H1 (cell line): ENCODE results near the gene XRCC6. TPM values are rescaled to one million over a fixed set of nuclear protein-coding genes. Genes with fewer than 3 reads are reported as not detected.

Experiments
- CTCF ChIA-PET: fragments of 300-600 bp; sonication (Branson Sonifier 250); formaldehyde crosslinking; loops from one replicate; lab custom pipeline; 2021; ENCODE audit not compliant: partially characterized antibody; lab: Charles Lee
- POLR2A ChIA-PET: fragments of 300-600 bp; sonication (Branson Sonifier 250); formaldehyde crosslinking; loops from one replicate; lab custom pipeline; 2021; ENCODE audit warnings: inconsistent platforms; ENCODE audit not compliant: partially characterized antibody; lab: Charles Lee
- DNase-seq, 2 experiments: peaks; one replicate each; pipeline versions ENCODE4 v3.0.0 to v3.0.0-alpha.2; 2010 to 2022; ENCODE audit warnings: low spot score in 2 of 2, low read depth in 1 of 2, mixed read lengths in 1 of 2
- FAIRE-seq: peaks from 2 replicates; lab custom pipeline; 2011; peaks lifted over from hg19 to GRCh38; lab: Jason Lieb, UNC
- H2AFZ ChIP-seq: 2 replicates; pipeline ENCODE4 v1.8.1; 2012; ENCODE audit warnings: low read length, inconsistent platforms
- H2AK5ac ChIP-seq: 2 replicates; pipeline ENCODE4 v1.6.1; 2013; ENCODE audit warnings: low read depth, low read length
- H2BK120ac ChIP-seq: replicated peaks from 2 replicates; pipeline ENCODE3; 2013; ENCODE audit warnings: low read depth, low read length, inconsistent platforms
- H2BK12ac ChIP-seq: 2 replicates; pipeline ENCODE4 v1.6.1; 2013; ENCODE audit warnings: low read depth, low read length
- H2BK15ac ChIP-seq: 2 replicates; pipeline ENCODE4 v1.6.1; 2013; ENCODE audit warnings: low read length
- H2BK20ac ChIP-seq: 2 replicates; pipeline ENCODE4 v1.6.1; 2013; ENCODE audit warnings: low read length
- H2BK5ac ChIP-seq: 2 replicates; pipeline ENCODE4 v1.6.1; 2013; ENCODE audit warnings: low read depth, low read length
- H3K14ac ChIP-seq: 2 replicates; pipeline ENCODE4 v1.6.1; 2013; ENCODE audit warnings: inconsistent platforms; ENCODE audit not compliant: insufficient read length
- H3K18ac ChIP-seq: 2 replicates; pipeline ENCODE4 v1.6.1; 2013; ENCODE audit warnings: low read length; ENCODE audit errors: extremely low read depth
- H3K23ac ChIP-seq: 2 replicates; pipeline ENCODE4 v1.6.1; 2013; ENCODE audit warnings: inconsistent platforms; ENCODE audit not compliant: insufficient read length
- H3K23me2 ChIP-seq: 2 replicates; pipeline ENCODE4 v1.6.1; 2013; ENCODE audit warnings: low read depth, low read length
- H3K27ac ChIP-seq: 2 replicates; pipeline ENCODE4 v1.6.1; 2011; ENCODE audit warnings: low read depth, low read length, inconsistent platforms
- H3K27me3 ChIP-seq, 4 experiments: replicated peaks in 1 of 4; 1 replicate in 1 of 4; 2 replicates in 3 of 4; pipeline versions ENCODE4 v1.6.1 to v1.8.1; 2011 to 2013; ENCODE audit warnings: low read length in 3 of 4, mild to moderate bottlenecking in 3 of 4, inconsistent platforms in 2 of 4, mixed read lengths in 2 of 4, moderate library complexity in 1 of 4; ENCODE audit not compliant: control insufficient read depth in 3 of 4, insufficient read depth in 3 of 4; ENCODE audit errors: extremely low read depth in 1 of 4
- H3K36me3 ChIP-seq, 4 experiments: 2 replicates each; pipeline versions ENCODE4 v1.6.1 to v1.8.1; 2011 to 2013; ENCODE audit warnings: mild to moderate bottlenecking in 4 of 4, low read length in 3 of 4, moderate library complexity in 2 of 4, control low read depth in 1 of 4, inconsistent platforms in 1 of 4; ENCODE audit not compliant: insufficient read depth in 4 of 4, control insufficient read depth in 2 of 4
- H3K4ac ChIP-seq: replicated peaks from 2 replicates; pipeline ENCODE3; 2013; ENCODE audit warnings: low read length, low read depth, mixed read lengths, inconsistent platforms; ENCODE audit not compliant: insufficient read length
- H3K4me1 ChIP-seq, 4 experiments: replicated peaks in 1 of 4; 1 replicate in 1 of 4; 2 replicates in 3 of 4; pipeline versions ENCODE4 v1.6.1 to v1.8.1; 2011 to 2013; ENCODE audit warnings: low read length in 3 of 4, inconsistent platforms in 2 of 4, mixed read lengths in 1 of 4; ENCODE audit not compliant: insufficient read depth in 4 of 4, control insufficient read depth in 3 of 4
- H3K4me2 ChIP-seq, 2 experiments: 2 replicates each; pipeline versions ENCODE4 v1.6.1 to v1.8.1; 2011 to 2013; ENCODE audit warnings: low read depth in 2 of 2, low read length in 2 of 2, control low read depth in 1 of 2, inconsistent platforms in 1 of 2, mild to moderate bottlenecking in 1 of 2; ENCODE audit not compliant: insufficient read depth in 1 of 2
- H3K4me3 ChIP-seq, 4 experiments: fragments of 200-600, 300-600 bp in 1 of 4; sonication (generic), shearing (Covaris generic), sonication (Bioruptor Twin) in 1 of 4; 2 replicates each; pipeline versions ENCODE4 v1.5.1 to v1.8.1; 2011 to 2016; ENCODE audit warnings: low read length in 4 of 4, low read depth in 3 of 4, control low read depth in 2 of 4, inconsistent platforms in 2 of 4, mild to moderate bottlenecking in 2 of 4, mixed read lengths in 1 of 4, moderate library complexity in 1 of 4; ENCODE audit not compliant: insufficient read depth in 2 of 4; ENCODE audit errors: extremely low read depth in 1 of 4
- H3K56ac ChIP-seq: replicated peaks from 2 replicates; pipeline ENCODE3; 2013; ENCODE audit warnings: low read depth, mild to moderate bottlenecking, mixed read lengths, low read length, inconsistent platforms; ENCODE audit not compliant: insufficient read length
- H3K79me1 ChIP-seq: 2 replicates; pipeline ENCODE4 v1.6.1; 2013; ENCODE audit warnings: low read depth, low read length, control low read depth
- H3K79me2 ChIP-seq, 2 experiments: 2 replicates each; pipeline versions ENCODE4 v1.6.1 to v1.8.1; 2012 to 2013; ENCODE audit warnings: low read length in 2 of 2, mild to moderate bottlenecking in 2 of 2, inconsistent platforms in 1 of 2; ENCODE audit not compliant: insufficient read depth in 2 of 2, control insufficient read depth in 1 of 2
- H3K9ac ChIP-seq, 4 experiments: replicated peaks in 1 of 4; 1 replicate in 1 of 4; 2 replicates in 3 of 4; pipeline versions ENCODE4 v1.6.1 to v1.8.1; 2011 to 2013; ENCODE audit warnings: low read depth in 3 of 4, low read length in 3 of 4, control low read depth in 2 of 4, mild to moderate bottlenecking in 2 of 4, moderate library complexity in 2 of 4, inconsistent platforms in 1 of 4; ENCODE audit errors: extremely low read depth in 1 of 4
- H3K9me3 ChIP-seq, 2 experiments: 2 replicates each; pipeline versions ENCODE4 v1.6.1 to v1.8.1; 2012 to 2013; ENCODE audit warnings: mild to moderate bottlenecking in 2 of 2, moderate library complexity in 2 of 2, control low read depth in 1 of 2, inconsistent platforms in 1 of 2, low read depth in 1 of 2, low read length in 1 of 2, mixed read lengths in 1 of 2; ENCODE audit not compliant: insufficient read depth in 2 of 2
- H4K20me1 ChIP-seq, 2 experiments: replicated peaks in 1 of 2; 2 replicates each; pipeline versions ENCODE3 to v1.8.1; 2011 to 2013; ENCODE audit warnings: inconsistent platforms in 2 of 2, low read length in 2 of 2, mild to moderate bottlenecking in 1 of 2; ENCODE audit not compliant: insufficient read depth in 2 of 2, control insufficient read depth in 1 of 2
- H4K5ac ChIP-seq: 2 replicates; pipeline ENCODE4 v1.6.1; 2013; ENCODE audit warnings: low read length, low read depth, mixed read lengths, inconsistent platforms; ENCODE audit not compliant: insufficient read length
- H4K8ac ChIP-seq: 2 replicates; pipeline ENCODE4 v1.8.0; 2013; ENCODE audit warnings: mild to moderate bottlenecking, moderate library complexity, low read length, inconsistent platforms; ENCODE audit not compliant: insufficient read depth; ENCODE audit errors: extremely low read depth
- H4K91ac ChIP-seq: replicated peaks from 2 replicates; pipeline ENCODE3; 2013; ENCODE audit warnings: low read length, mixed read lengths, inconsistent platforms; ENCODE audit not compliant: insufficient read length
- BCL11A ChIP-seq, 2 experiments: IDR thresholded peaks; one replicate each; pipeline ENCODE4 v1.6.1; 2011; ENCODE audit warnings: low read depth in 2 of 2, low read length in 2 of 2, mild to moderate bottlenecking in 2 of 2
- E2F6 ChIP-seq: IDR thresholded peaks from 2 replicates; pipeline ENCODE4 v1.6.1; 2012; ENCODE audit warnings: inconsistent platforms
- EGR1 ChIP-seq: IDR thresholded peaks from 2 replicates; pipeline ENCODE4 v1.6.1; 2011; ENCODE audit warnings: low read depth, low read length, borderline replicate concordance
- EP300 ChIP-seq, 2 experiments: IDR thresholded peaks; 1 replicate in 1 of 2; 2 replicates in 1 of 2; pipeline ENCODE4 v1.6.1; 2011 to 2012; ENCODE audit warnings: low read depth in 2 of 2, low read length in 2 of 2, mild to moderate bottlenecking in 2 of 2, borderline replicate concordance in 1 of 2, inconsistent platforms in 1 of 2, moderate library complexity in 1 of 2
- HDAC2 ChIP-seq, 2 experiments: fragments of 300-600 bp in 1 of 2; sonication (generic) in 1 of 2; IDR thresholded peaks; 2 replicates each; pipeline ENCODE4 v1.6.1; 2011 to 2012; ENCODE audit warnings: low read depth in 2 of 2, low read length in 2 of 2, mild to moderate bottlenecking in 2 of 2, moderate library complexity in 2 of 2, borderline replicate concordance in 1 of 2, inconsistent platforms in 1 of 2
- MAX ChIP-seq: IDR thresholded peaks from 2 replicates; pipeline ENCODE4 v1.6.1; 2012; ENCODE audit warnings: inconsistent platforms
- WGBS, 2 experiments: shearing (Covaris generic) in 1 of 2; methylation state at CpG; one replicate each; pipeline versions ENCODE4 v1.1.6 to v1.1.7; 2013 to 2015; ENCODE audit warnings: low lambda C conversion rate in 2 of 2, mixed read lengths in 2 of 2, inconsistent platforms in 1 of 2, low coverage in 1 of 2, missing lambda C conversion rate in 1 of 2; ENCODE audit not compliant: insufficient replicate concordance in 2 of 2, insufficient coverage in 1 of 2, insufficient read length in 1 of 2; ENCODE audit errors: extremely low coverage in 1 of 2, missing lambda C conversion rate in 1 of 2; 5-methylcytosine and 5-hydroxymethylcytosine counted together
- polyA plus RNA-seq, 7 experiments: library from polyadenylated mRNA; depleted of rRNA in 3 of 7; stranded (reverse) in 5 of 7; unstranded in 2 of 7; fragments of >200 nt in 5 of 7; fragments of 200-250 nt in 2 of 7; gene quantifications; 1 replicate in 5 of 7; 2 replicates in 1 of 7; 4 replicates in 1 of 7; pipeline versions ENCODE4 v1.2.1 to v1.2.3, GENCODE V29; 2011 to 2013; ENCODE audit warnings: missing spikeins in 2 of 7, mixed read lengths in 2 of 7
- total RNA-seq: library from RNA; stranded (reverse); fragmentation: NEBNext Ultra II Directional; extraction: Animal tissue kit (Norgen Biotek cat#: 25700); gene quantifications from 2 replicates; pipeline ENCODE4 v1.2.1, GENCODE V29; 2021

Gene XRCC6
- total and polyA plus RNA-seq, 2 of the 8 experiments (the other 6 are each of a cell fraction or from before 2014, with no cell fraction given): 150 to 490 TPM

- Histone ChIP-seq H2BK12ac (0 out of 2 replicates have a peak overlapping the region, but pooled peaks have one; percentile 20), H3K14ac (no peak overlapping the region), H3K4me1 (peaks cover 0 to 3% (median 2%) of the 10 kb centered on the region in 4 experiments; a peak in 6 of 7 replicates), H3K4ac (peak overlapping the region; percentile 41), H4K91ac (no peak overlapping the region), H3K23ac (no peak overlapping the region), H3K36me3 (no peaks in the 10 kb centered on the region), H3K9me3 (no peaks in the 10 kb centered on the region), H2BK5ac (0 out of 2 replicates have a peak overlapping the region, but pooled peaks have one; percentile 83), H2BK120ac (no peak overlapping the region), H3K56ac (peak overlapping the region; percentile 19), H3K23me2 (peaks cover 9% of the 10 kb centered on the region), H4K8ac (peak overlapping the region; percentile 46; the same call in 1 of the 2 replicates), H4K5ac (no peak overlapping the region), H3K27ac (no peak overlapping the region), H4K20me1 (peaks cover 0 to 5% of the 10 kb centered on the region in 2 experiments), H2BK15ac (no peak overlapping the region), H3K9ac (peak overlapping the region in 3 of 4 experiments; percentile 62 to 67 (median 65); a peak in 6 of 7 replicates), H3K27me3 (no peaks in the 10 kb centered on the region), H3K4me3 (peak overlapping the region; percentile 71 to 91 (median 84)), H2AK5ac (no peak overlapping the region), H3K79me2 (peaks cover 10 to 52% of the 10 kb centered on the region in 2 experiments), H2AFZ (no peak overlapping the region), H3K18ac (no peak overlapping the region; the same call in 1 of the 2 replicates), H3K4me2 (peak overlapping the region; percentile 86 to 96), H3K79me1 (peaks cover 3% of the 10 kb centered on the region; the same call in 1 of the 2 replicates), H2BK20ac (no peak overlapping the region)
- FAIRE-seq (peak; percentile 39), DNase-seq (no peak)
- POLR2A ChIA-PET: interaction anchor here (1.0 to 2.0 kb wide), 6 partner anchors 21 to 241 kb away, joined by 3 to 6 read pairs (median 4); partner anchors contain the start of gene TOB2
- WGBS, 2 experiments: 4% methylated on average over 20 of the region's 20 CpGs; no CpG with 5 or more reads in 1 of the 2 experiments
- CTCF ChIA-PET: interaction anchor here (1.5 to 4.9 kb wide), 2 partner anchors 10 to 15 kb away, joined by 5 to 36 read pairs; partner anchors contain the start of gene MEI1
- TF ChIP-seq EP300 (IDR thresholded peaks at IDR 0.05; ENCODE audit: borderline replicate concordance in 1 of 2, low read depth in 2 of 2, low read length in 2 of 2): no peak
- no peak for TF ChIP-seq BCL11A (IDR thresholded peaks at IDR 0.05; ENCODE audit: low read depth in 2 of 2, low read length in 2 of 2)
- TF ChIP-seq EGR1: no peak
- peak; percentile 66; the same call in 1 of the 2 replicates for TF ChIP-seq MAX
- TF ChIP-seq E2F6: peak; percentile 63; the same call in 1 of the 2 replicates
- TF ChIP-seq HDAC2 (IDR thresholded peaks at IDR 0.05; ENCODE audit: borderline replicate concordance in 1 of 2, low read depth in 2 of 2, low read length in 2 of 2): no peak
Measured at GRCh38 chr22:41687901-41688364, 66.8 kb downstream of the XRCC6 start.
